Natural killer cell (primary cell): ENCODE data around the gene GALNT10. TPM values are rescaled to one million over a fixed set of nuclear protein-coding genes. Genes with fewer than 3 reads are reported as not detected.
A peak's percentile ranks its signal among the peaks of the same experiment; 100 is the strongest.

ENCODE experiments used
- ATAC-seq, 3 donors: fragments of 150-1000 bp in 2 of 3; fragments of 200-7000 bp in 1 of 3; cut with Tn5 transposase; 1 replicate in 1 of 3; 2 replicates in 2 of 3; pipeline ENCODE4 v1.10.0; 2021; ENCODE audit warnings: mild to moderate bottlenecking in 2 of 3, moderate library complexity in 2 of 3
- DNase-seq, 2 donors: peaks; one replicate each; pipeline versions ENCODE4 v3.0.0 to v3.0.0-alpha.2; 2013 to 2021; ENCODE audit warnings: mixed read lengths in 1 of 2
- H3K27ac ChIP-seq: one replicate; pipeline ENCODE4 v1.5.1; 2013; ENCODE audit warnings: mild to moderate bottlenecking, low read length
- H3K27me3 ChIP-seq: one replicate; pipeline ENCODE4 v1.6.1; 2013; ENCODE audit warnings: low read length; ENCODE audit not compliant: control insufficient read depth, insufficient read depth
- H3K36me3 ChIP-seq: one replicate; pipeline ENCODE4 v1.6.1; 2013; ENCODE audit warnings: low read length; ENCODE audit not compliant: control insufficient read depth, insufficient read depth
- H3K4me1 ChIP-seq: one replicate; pipeline ENCODE4 v1.6.1; 2013; ENCODE audit warnings: low read length; ENCODE audit not compliant: control insufficient read depth, insufficient read depth
- H3K4me3 ChIP-seq: one replicate; pipeline ENCODE4 v1.5.1; 2013; ENCODE audit warnings: low read length
- H3K9me3 ChIP-seq: one replicate; pipeline ENCODE4 v1.6.1; 2013; ENCODE audit warnings: low read length; ENCODE audit not compliant: control insufficient read depth, insufficient read depth
- H3K27ac Mint-ChIP-seq, 2 donors: one replicate each; pipeline ENCODE4 v1.8.0; 2022; ENCODE audit warnings: mild to moderate bottlenecking in 2 of 2, mixed read lengths in 2 of 2, moderate library complexity in 1 of 2
- H3K27me3 Mint-ChIP-seq, 2 donors: one replicate each; pipeline ENCODE4 v1.8.0; 2022; ENCODE audit warnings: low read depth in 2 of 2, mixed read lengths in 2 of 2
- H3K36me3 Mint-ChIP-seq: one replicate; pipeline ENCODE4 v1.8.0; 2022; ENCODE audit warnings: mixed read lengths
- H3K4me1 Mint-ChIP-seq, 2 donors: one replicate each; pipeline ENCODE4 v1.8.0; 2022; ENCODE audit warnings: mixed read lengths in 2 of 2
- H3K4me3 Mint-ChIP-seq: one replicate; pipeline ENCODE4 v1.8.0; 2022; ENCODE audit warnings: mild to moderate bottlenecking, moderate library complexity, mixed read lengths
- H3K9me3 Mint-ChIP-seq, 2 donors: one replicate each; pipeline ENCODE4 v1.8.0; 2022; ENCODE audit warnings: mixed read lengths in 2 of 2
- CTCF ChIP-seq: fragments of 200-600 bp; IDR thresholded peaks from one replicate; pipeline ENCODE4 v1.8.0; 2022; ENCODE audit warnings: antibody characterized with exemption
- WGBS: methylation state at CpG from one replicate; pipeline ENCODE4 v1.1.7; 2013; ENCODE audit warnings: missing lambda C conversion rate; ENCODE audit not compliant: insufficient coverage; 5-methylcytosine and 5-hydroxymethylcytosine counted together
- intact Hi-C: fragments of 100-400 bp; cut with micrococcal nuclease; formaldehyde crosslinking; loops from one replicate; pipeline ENCODE4 v1.14.2; 2022
- total RNA-seq, 4 donors: library from RNA; stranded (reverse); fragments of 120-200 nt in 1 of 4; gene quantifications; one replicate each; pipeline versions ENCODE4 v1.2.3 to v1.2.4, GENCODE V29; 2013 to 2022

Gene GALNT10
- total RNA-seq, 3 donors from 2014 or later (not counting 1 experiment from before 2014, with no cell fraction given): 77.0 to 92.6 (median 77.6) TPM

- H3K9me3 ChIP-seq: no peaks in the 10 kb centered on the region
- H3K27ac ChIP-seq: no peak overlapping the region
- Mint-ChIP-seq H3K27me3 (no peaks in the 10 kb centered on the region), H3K27ac (no peak overlapping the region), H3K4me3 (no peak overlapping the region), H3K36me3 (peaks cover 14% of the 10 kb centered on the region), H3K9me3 (no peaks in the 10 kb centered on the region), H3K4me1 (peaks cover 5 to 12% of the 10 kb centered on the region in 2 donors)
- no peak for ATAC-seq
- H3K4me1 ChIP-seq: no peaks in the 10 kb centered on the region
- H3K36me3 ChIP-seq: peaks cover 34% of the 10 kb centered on the region
- no peak for DNase-seq
- 97% methylated on average over 2 of the region's 2 CpGs for WGBS
- intact Hi-C loops: no loop called here
- no peak overlapping the region for H3K4me3 ChIP-seq
- no peaks in the 10 kb centered on the region for H3K27me3 ChIP-seq
- TF ChIP-seq CTCF: no peak
Observed at GRCh38 chr5:154331232-154331631, 140.7 kb downstream of the GALNT10 start.

GRCh38 chr5:154331924-154332323 lies 141.4 kb downstream of the GALNT10 start:
- no peak for TF ChIP-seq CTCF
- intact Hi-C loops: no loop called here

DNA sequence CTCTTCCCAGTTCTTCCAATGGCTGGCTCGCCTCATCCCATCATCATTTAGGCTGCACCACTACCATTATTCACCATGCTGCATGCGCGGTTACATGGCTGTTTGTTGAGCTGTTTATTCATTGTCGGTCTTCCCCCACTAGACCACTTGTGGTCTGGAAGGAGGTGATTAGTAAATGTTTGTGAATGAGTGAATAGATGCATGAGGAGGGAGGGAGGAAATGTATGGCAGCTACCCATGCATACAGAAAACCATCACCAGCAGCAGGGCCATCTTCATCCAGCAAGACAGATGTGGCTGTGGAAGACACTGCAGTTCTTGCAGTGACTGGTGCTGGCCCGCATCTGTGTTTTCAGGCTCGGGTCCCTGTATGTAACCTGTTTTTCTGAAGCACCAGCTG lies 141.9 kb downstream of the GALNT10 start:
- H3K27me3 ChIP-seq: no peaks in the 10 kb centered on the region
- intact Hi-C loops: no loop called here
- no peak overlapping the region for H3K4me3 ChIP-seq
- H3K9me3 ChIP-seq: no peaks in the 10 kb centered on the region
- ATAC-seq: no peak
- peaks cover 8 to 17% of the 10 kb centered on the region in 2 donors for H3K4me1 Mint-ChIP-seq
- no peak for DNase-seq
- 94% methylated on average over 3 of the region's 6 CpGs for WGBS
- TF ChIP-seq CTCF: no peak
- no peaks in the 10 kb centered on the region for H3K4me1 ChIP-seq
- H3K27ac Mint-ChIP-seq: peak overlapping the region in 1 of 2 donors; percentile 75
- no peaks in the 10 kb centered on the region for H3K9me3 Mint-ChIP-seq
- no peak overlapping the region for H3K4me3 Mint-ChIP-seq
- peaks cover 37% of the 10 kb centered on the region for H3K36me3 ChIP-seq
- H3K36me3 Mint-ChIP-seq: peaks cover 22% of the 10 kb centered on the region
- no peaks in the 10 kb centered on the region for H3K27me3 Mint-ChIP-seq
- H3K27ac ChIP-seq: no peak overlapping the region

More at GRCh38 chr5:154331924-154332323, 141.4 kb downstream of the GALNT10 start:
- Histone ChIP-seq H3K27me3 (no peaks in the 10 kb centered on the region), H3K36me3 (peaks cover 37% of the 10 kb centered on the region), H3K9me3 (no peaks in the 10 kb centered on the region), H3K27ac (no peak overlapping the region), H3K4me1 (no peaks in the 10 kb centered on the region), H3K4me3 (no peak overlapping the region)
- Mint-ChIP-seq H3K27ac (peak overlapping the region in 1 of 2 donors; percentile 75), H3K36me3 (peaks cover 17% of the 10 kb centered on the region), H3K9me3 (no peaks in the 10 kb centered on the region), H3K27me3 (no peaks in the 10 kb centered on the region), H3K4me1 (peaks cover 5 to 12% of the 10 kb centered on the region in 2 donors), H3K4me3 (no peak overlapping the region)
- 71% methylated on average over 3 of the region's 3 CpGs for WGBS
- no peak for DNase-seq
- no peak for ATAC-seq

GRCh38 chr5:154333016-154333415 lies 142.5 kb downstream of the GALNT10 start:
- Mint-ChIP-seq H3K4me1 (peaks cover 14 to 17% of the 10 kb centered on the region in 2 donors), H3K36me3 (peaks cover 28% of the 10 kb centered on the region), H3K27me3 (no peaks in the 10 kb centered on the region), H3K9me3 (no peaks in the 10 kb centered on the region), H3K27ac (no peak overlapping the region), H3K4me3 (no peak overlapping the region)
- Histone ChIP-seq H3K4me1 (no peaks in the 10 kb centered on the region), H3K4me3 (no peak overlapping the region), H3K9me3 (no peaks in the 10 kb centered on the region), H3K27me3 (no peaks in the 10 kb centered on the region), H3K36me3 (peaks cover 39% of the 10 kb centered on the region), H3K27ac (no peak overlapping the region)
- ATAC-seq (no peak), DNase-seq (no peak)
- WGBS: 83% methylated on average over 4 of the region's 4 CpGs
- no peak for TF ChIP-seq CTCF
- intact Hi-C loops: no loop called here
